Esophagus squamous epithelium (tissue), 5 donors: Measurements from ENCODE around the gene FOXK2. TPM values are rescaled to one million over a fixed set of nuclear protein-coding genes. Genes with fewer than 3 reads are reported as not detected.

Experiments
- DNase-seq: peaks from one replicate; lab custom pipeline; 2025; lab: John Stamatoyannopoulos, UW
- H3K27ac ChIP-seq, 4 donors: fragments of 200-600 bp; sonication (generic); one replicate each; pipeline ENCODE4 v1.5.1; 2016 to 2019; ENCODE audit warnings: mild to moderate bottlenecking in 1 of 4
- H3K27me3 ChIP-seq, 4 donors: fragments of 200-600 bp; sonication (generic); 1 replicate in 3 of 4; 2 replicates in 1 of 4; pipeline versions ENCODE4 v1.5.1 to v1.6.0; 2017 to 2021; ENCODE audit warnings: antibody characterized with exemption in 1 of 4
- H3K36me3 ChIP-seq, 3 donors: fragments of 200-600 bp; sonication (generic); one replicate each; pipeline ENCODE4 v1.5.1; 2016 to 2019
- H3K4me1 ChIP-seq, 3 donors: fragments of 200-600 bp; sonication (generic); one replicate each; pipeline ENCODE4 v1.5.1; 2017 to 2019
- H3K4me3 ChIP-seq, 4 donors: fragments of 200-600 bp; sonication (generic); 1 replicate in 3 of 4; 2 replicates in 1 of 4; pipeline ENCODE4 v1.5.1; 2016 to 2019; ENCODE audit warnings: mild to moderate bottlenecking in 2 of 4, moderate library complexity in 1 of 4
- H3K9me3 ChIP-seq, 3 donors: fragments of 200-600 bp; sonication (generic); one replicate each; pipeline ENCODE4 v1.5.1; 2016 to 2019
- CTCF ChIP-seq, 6 experiments: fragments of 450-650 bp in 4 of 6; fragments of 200-600 bp in 2 of 6; sonication (generic) in 2 of 6; IDR thresholded peaks; one replicate each; pipeline ENCODE4 v1.5.1; 2016 to 2019; ENCODE audit warnings: antibody characterized with exemption in 6 of 6, mild to moderate bottlenecking in 4 of 6, moderate library complexity in 4 of 6
- POLR2A ChIP-seq, 4 donors: fragments of 450-650 bp; IDR thresholded peaks; one replicate each; pipeline ENCODE4 v1.6.1; 2017; ENCODE audit warnings: antibody characterized with exemption in 4 of 4, mild to moderate bottlenecking in 4 of 4, moderate library complexity in 3 of 4
- WGBS, 2 donors: methylation state at CpG; one replicate each; pipeline ENCODE4 v1.1.5; 2018; 5-methylcytosine and 5-hydroxymethylcytosine counted together
- intact Hi-C: fragments of 100-400 bp; cut with DNase I; formaldehyde crosslinking; loops from one replicate; pipeline ENCODE4 v1.15.0; 2022
- total RNA-seq, 4 donors: library from RNA; depleted of rRNA; stranded (reverse); fragments of >200 nt; gene quantifications; one replicate each; pipeline ENCODE4 v1.1.0, GENCODE V29; 2016
- donor health status: DM: yes; HTN: yes; CAD: no.

FOXK2 gene
- total RNA-seq, 4 donors from 2014 or later = 26.3 to 38.2 (median 34.5) TPM

- intact Hi-C loops = no loop called here
- Histone ChIP-seq H3K36me3 (peaks cover under 1 to 37% (median 24%) of the 10 kb centered on the region in 3 donors), H3K4me3 (no peak overlapping the region), H3K27ac (peak overlapping the region in 1 of 4 donors; percentile 43), H3K27me3 (no peaks in the 10 kb centered on the region), H3K4me1 (peaks cover 36 to 72% (median 37%) of the 10 kb centered on the region in 3 donors), H3K9me3 (no peaks in the 10 kb centered on the region)
- WGBS, 2 donors = 78 to 100% methylated on average over 1 to 22 of the region's 25 CpGs
- no peak for TF ChIP-seq CTCF (IDR thresholded peaks at IDR 0.05)
- TF ChIP-seq POLR2A (IDR thresholded peaks at IDR 0.05) = no peak
- no peak for DNase-seq
Measured at GRCh38 chr17:82490512-82491195, 28.9 kb upstream of the FOXK2 start.

- Histone ChIP-seq H3K27ac (no peak overlapping the region), H3K27me3 (no peaks in the 10 kb centered on the region), H3K4me1 (peaks cover 39 to 72% (median 41%) of the 10 kb centered on the region in 3 donors), H3K36me3 (peaks cover 0 to 32% (median 19%) of the 10 kb centered on the region in 3 donors), H3K4me3 (no peak overlapping the region), H3K9me3 (no peaks in the 10 kb centered on the region)
- no peak for DNase-seq
- intact Hi-C loops = no loop called here
- WGBS, 2 donors = 93% methylated on average over 3 to 5 of the region's 10 CpGs
- no peak for TF ChIP-seq POLR2A (IDR thresholded peaks at IDR 0.05)
- TF ChIP-seq CTCF (IDR thresholded peaks at IDR 0.05) = no peak
Measured at GRCh38 chr17:82491196-82491530, 28.4 kb upstream of the FOXK2 start.

- DNase-seq = no peak
- intact Hi-C loops = no loop called here
- 88 to 89% methylated on average over 7 to 11 of the region's 15 CpGs for WGBS, 2 donors
- H3K27ac ChIP-seq = no peak overlapping the region
- no peaks in the 10 kb centered on the region for H3K9me3 ChIP-seq
- peaks cover 0 to 28% (median 16%) of the 10 kb centered on the region in 3 donors for H3K36me3 ChIP-seq
- H3K4me3 ChIP-seq = no peak overlapping the region
- TF ChIP-seq POLR2A (IDR thresholded peaks at IDR 0.05) = no peak
- TF ChIP-seq CTCF (IDR thresholded peaks at IDR 0.05) = no peak
- H3K27me3 ChIP-seq = no peaks in the 10 kb centered on the region
- peaks cover 39 to 72% (median 44%) of the 10 kb centered on the region in 3 donors for H3K4me1 ChIP-seq
Measured at GRCh38 chr17:82491533-82491932, 28.0 kb upstream of the FOXK2 start.

GRCh38 chr17:82492643-82493225 is 26.8 kb upstream of the FOXK2 start:
- DNase-seq = no peak
- Histone ChIP-seq H3K4me1 (peaks cover 40 to 77% (median 48%) of the 10 kb centered on the region in 3 donors), H3K27ac (peak overlapping the region; percentile 60 to 98 (median 88)), H3K9me3 (no peaks in the 10 kb centered on the region), H3K36me3 (peaks cover 0 to 16% (median 6%) of the 10 kb centered on the region in 3 donors), H3K4me3 (no peak overlapping the region), H3K27me3 (no peaks in the 10 kb centered on the region)
- TF ChIP-seq POLR2A (IDR thresholded peaks at IDR 0.05) (peak in 1 of 4 donors; percentile 12), CTCF (IDR thresholded peaks at IDR 0.05) (no peak)
- intact Hi-C loops = no loop called here
- WGBS, 2 donors = 20 to 32% methylated on average over 11 to 12 of the region's 13 CpGs

- no peak for DNase-seq
- 32 to 46% methylated on average over 11 to 12 of the region's 12 CpGs for WGBS, 2 donors
Measured at GRCh38 chr17:82493226-82493781, 26.2 kb upstream of the FOXK2 start.

More at GRCh38 chr17:82493226-82493781, 26.2 kb upstream of the FOXK2 start:
- Histone ChIP-seq H3K27me3 (no peaks in the 10 kb centered on the region), H3K4me3 (no peak overlapping the region), H3K27ac (peak overlapping the region; percentile 60 to 98 (median 88)), H3K9me3 (no peaks in the 10 kb centered on the region), H3K36me3 (peaks cover 0 to 11% (median under 1%) of the 10 kb centered on the region in 3 donors), H3K4me1 (peaks cover 45 to 83% (median 53%) of the 10 kb centered on the region in 3 donors)
- intact Hi-C loops = no loop called here
- TF ChIP-seq POLR2A (IDR thresholded peaks at IDR 0.05) (no peak), CTCF (IDR thresholded peaks at IDR 0.05) (no peak)
